ENCODE measurements around the gene BCAR3. TPM values are rescaled to one million over a fixed set of nuclear protein-coding genes. Genes with fewer than 3 reads are reported as not detected.

BCAR3 gene
- total RNA-seq, 1 donor from 2014 or later, result 11.7 TPM

DNA sequence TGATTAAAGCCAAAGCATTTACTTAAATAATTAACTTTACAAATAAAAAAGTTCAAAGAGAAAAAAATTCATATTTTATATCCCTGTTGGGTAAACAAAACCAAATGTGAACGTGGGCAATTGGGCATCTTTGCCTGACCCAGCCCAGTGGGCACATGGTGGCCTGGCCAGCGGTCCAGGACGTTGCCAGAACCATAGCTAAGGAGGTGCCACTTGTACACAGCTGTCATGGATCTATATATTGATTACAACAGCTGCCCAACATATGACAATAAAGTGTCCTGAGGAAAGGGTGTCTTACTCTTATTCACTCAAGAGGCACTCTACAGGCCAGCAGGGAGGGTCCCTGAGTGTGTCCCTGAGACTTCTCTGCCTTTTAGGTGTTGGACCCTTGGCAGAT is 78.5 kb downstream of the BCAR3 start:
- Histone ChIP-seq H3K4me1 (no peaks in the 10 kb centered on the region), H3K4me2 (no peak overlapping the region), H3K9ac (no peak overlapping the region), H3F3A (ENCODE audit: low read depth) (no peaks in the 10 kb centered on the region), H3K9me3 (ENCODE audit: low read depth) (no peaks in the 10 kb centered on the region), H2AFZ (replicated peaks) (no peak overlapping the region), H3K36me3 (no peaks in the 10 kb centered on the region), H3K4me3 (no peak overlapping the region), H4K20me1 (ENCODE audit: low read depth) (no peaks in the 10 kb centered on the region), H3K27ac (no peak overlapping the region), H3K27me3 (no peaks in the 10 kb centered on the region), H3K79me2 (ENCODE audit: low read depth) (no peaks in the 10 kb centered on the region)
- Mint-ChIP-seq H3K4me1 (peaks cover 2% of the 10 kb centered on the region), H3K27me3 (ENCODE audit: insufficient read depth, low read depth) (peaks cover 3% of the 10 kb centered on the region), H3K4me3 (no peak overlapping the region), H3K27ac (no peak overlapping the region), H3K36me3 (peaks cover 24% of the 10 kb centered on the region), H3K9me3 (peaks cover 17% of the 10 kb centered on the region)
- no peak for TF ChIP-seq EZH2phosphoT487 (IDR thresholded peaks at IDR 0.05)
- TF ChIP-seq, protein P1, sequence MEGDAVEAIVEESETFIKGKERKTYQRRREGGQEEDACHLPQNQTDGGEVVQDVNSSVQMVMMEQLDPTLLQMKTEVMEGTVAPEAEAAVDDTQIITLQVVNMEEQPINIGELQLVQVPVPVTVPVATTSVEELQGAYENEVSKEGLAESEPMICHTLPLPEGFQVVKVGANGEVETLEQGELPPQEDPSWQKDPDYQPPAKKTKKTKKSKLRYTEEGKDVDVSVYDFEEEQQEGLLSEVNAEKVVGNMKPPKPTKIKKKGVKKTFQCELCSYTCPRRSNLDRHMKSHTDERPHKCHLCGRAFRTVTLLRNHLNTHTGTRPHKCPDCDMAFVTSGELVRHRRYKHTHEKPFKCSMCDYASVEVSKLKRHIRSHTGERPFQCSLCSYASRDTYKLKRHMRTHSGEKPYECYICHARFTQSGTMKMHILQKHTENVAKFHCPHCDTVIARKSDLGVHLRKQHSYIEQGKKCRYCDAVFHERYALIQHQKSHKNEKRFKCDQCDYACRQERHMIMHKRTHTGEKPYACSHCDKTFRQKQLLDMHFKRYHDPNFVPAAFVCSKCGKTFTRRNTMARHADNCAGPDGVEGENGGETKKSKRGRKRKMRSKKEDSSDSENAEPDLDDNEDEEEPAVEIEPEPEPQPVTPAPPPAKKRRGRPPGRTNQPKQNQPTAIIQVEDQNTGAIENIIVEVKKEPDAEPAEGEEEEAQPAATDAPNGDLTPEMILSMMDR (IDR thresholded peaks at IDR 0.05), result no peak
- TF ChIP-seq EZH2 (IDR thresholded peaks at IDR 0.05), result no peak
- DNase-seq (ENCODE audit: low spot score), result no peak

DNA sequence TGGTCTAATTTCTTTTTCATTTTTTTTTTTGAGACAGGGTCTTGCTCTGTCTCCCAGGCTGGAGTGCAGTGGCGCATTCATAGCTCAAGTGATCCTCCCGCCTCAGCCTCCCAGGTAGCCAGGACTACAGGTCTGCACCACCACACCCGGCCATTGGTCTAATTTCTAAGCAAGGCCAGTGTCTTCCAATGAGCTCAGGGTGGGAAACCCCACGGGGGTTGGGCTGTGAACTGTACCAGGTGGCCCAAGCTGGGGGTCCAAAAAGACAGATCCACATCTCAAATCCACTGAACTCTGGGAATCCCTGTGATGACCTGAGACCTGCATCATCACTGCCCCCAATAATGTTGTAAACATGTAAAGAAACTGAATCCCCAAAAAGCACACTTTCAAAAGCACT is 79.5 kb downstream of the BCAR3 start:
- peaks cover 22% of the 10 kb centered on the region for H3K36me3 Mint-ChIP-seq
- Histone ChIP-seq H2AFZ (replicated peaks) (no peak overlapping the region), H3K36me3 (no peaks in the 10 kb centered on the region), H3K4me1 (no peaks in the 10 kb centered on the region), H3K27me3 (no peaks in the 10 kb centered on the region), H3K9me3 (ENCODE audit: low read depth) (no peaks in the 10 kb centered on the region), H3F3A (ENCODE audit: low read depth) (no peaks in the 10 kb centered on the region), H3K79me2 (ENCODE audit: low read depth) (no peaks in the 10 kb centered on the region), H3K4me3 (no peak overlapping the region), H3K9ac (no peak overlapping the region), H3K27ac (no peak overlapping the region), H3K4me2 (no peak overlapping the region), H4K20me1 (ENCODE audit: low read depth) (no peaks in the 10 kb centered on the region)
- H3K4me3 Mint-ChIP-seq, result no peak overlapping the region
- H3K27ac Mint-ChIP-seq, result no peak overlapping the region
- peaks cover 3% of the 10 kb centered on the region for H3K27me3 Mint-ChIP-seq (ENCODE audit: insufficient read depth, low read depth)
- peaks cover 6% of the 10 kb centered on the region for H3K4me1 Mint-ChIP-seq
- peaks cover 17% of the 10 kb centered on the region for H3K9me3 Mint-ChIP-seq
- TF ChIP-seq, protein P1 (IDR thresholded peaks at IDR 0.05), result no peak
- TF ChIP-seq EZH2phosphoT487 (IDR thresholded peaks at IDR 0.05), result no peak
- DNase-seq (ENCODE audit: low spot score), result no peak

DNA sequence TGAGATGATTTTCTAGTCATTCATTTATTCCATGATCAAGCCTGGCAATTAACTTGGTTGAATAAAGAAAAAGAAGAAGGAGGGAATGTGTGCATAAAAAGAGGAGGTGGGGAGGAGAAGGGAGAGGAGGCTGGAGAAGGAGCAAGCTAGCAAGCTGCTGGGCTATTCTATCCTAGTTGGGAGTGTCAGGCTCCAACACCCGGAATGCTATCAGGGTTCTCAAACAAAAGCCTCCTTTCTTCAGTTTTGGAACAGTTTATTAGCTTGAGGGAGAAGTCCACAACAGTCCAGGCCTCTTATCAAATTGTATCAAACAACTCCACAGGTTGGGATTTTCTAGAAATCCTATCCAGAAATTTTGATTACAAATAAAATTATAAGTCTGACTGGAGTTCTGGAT is 80.0 kb downstream of the BCAR3 start:
- H4K20me1 ChIP-seq (ENCODE audit: low read depth), result peaks cover 3% of the 10 kb centered on the region
- no peaks in the 10 kb centered on the region for H3K4me1 ChIP-seq
- Mint-ChIP-seq H3K4me3 (no peak overlapping the region), H3K27me3 (ENCODE audit: insufficient read depth, low read depth) (peaks cover 3% of the 10 kb centered on the region), H3K27ac (no peak overlapping the region), H3K4me1 (peaks cover 6% of the 10 kb centered on the region), H3K36me3 (peaks cover 22% of the 10 kb centered on the region), H3K9me3 (peaks cover 17% of the 10 kb centered on the region)
- no peak for DNase-seq (ENCODE audit: low spot score)
- TF ChIP-seq, protein P1 (IDR thresholded peaks at IDR 0.05), result no peak
- TF ChIP-seq EZH2 (IDR thresholded peaks at IDR 0.05), result no peak
- no peak for TF ChIP-seq EZH2phosphoT487 (IDR thresholded peaks at IDR 0.05)
- H2AFZ ChIP-seq (replicated peaks), result no peak overlapping the region
- no peaks in the 10 kb centered on the region for H3K79me2 ChIP-seq (ENCODE audit: low read depth)
- no peak overlapping the region for H3K27ac ChIP-seq
- no peaks in the 10 kb centered on the region for H3K27me3 ChIP-seq
- no peak overlapping the region for H3K9ac ChIP-seq
- H3K4me2 ChIP-seq, result no peak overlapping the region
- no peak overlapping the region for H3K4me3 ChIP-seq
- H3K36me3 ChIP-seq, result no peaks in the 10 kb centered on the region
- H3F3A ChIP-seq (ENCODE audit: low read depth), result no peaks in the 10 kb centered on the region
- no peaks in the 10 kb centered on the region for H3K9me3 ChIP-seq (ENCODE audit: low read depth)
